HG03520 (cell line): ENCODE data around the gene TLCD5.

Source experiments
- ATAC-seq: cut with Tn5 transposase; IDR thresholded peaks from one replicate; pipeline ENCODE4 v1.9.1; 2021; ENCODE audit warnings: mild to moderate bottlenecking, moderate library complexity; ENCODE audit not compliant: unreplicated experiment

TLCD5 gene

DNA sequence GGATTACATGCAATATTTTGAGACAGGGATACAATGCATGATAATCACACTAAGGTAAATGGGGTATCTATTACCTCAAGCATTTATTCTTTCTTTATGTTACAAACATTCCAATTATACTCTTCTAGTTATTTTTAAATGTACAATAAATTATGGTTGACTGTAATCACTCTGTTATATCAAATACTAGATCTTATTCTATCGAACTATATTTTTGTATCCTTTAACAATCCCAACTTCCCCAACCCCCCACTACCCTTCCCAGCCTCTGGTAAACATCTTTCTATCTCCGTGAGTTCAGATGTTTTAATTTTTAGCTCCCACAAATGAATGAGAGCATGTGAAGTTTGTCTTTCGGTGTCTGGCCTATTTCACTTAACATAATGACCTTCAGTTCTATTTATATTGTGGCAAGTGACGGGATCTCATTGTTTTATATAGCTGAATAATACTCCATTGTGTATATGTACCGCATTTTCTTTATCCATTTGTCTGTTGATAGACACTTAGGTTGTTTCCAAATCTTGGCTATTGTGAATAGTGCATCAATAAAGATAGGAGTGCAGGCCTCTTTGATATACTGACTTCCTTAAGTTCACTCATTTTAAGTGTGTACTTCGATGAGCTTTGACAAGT lies 51.6 kb downstream of the TLCD5 start:
- ATAC-seq: no peak

GRCh38 chr11:120378474-120378873 lies 53.4 kb downstream of the TLCD5 start:
- ATAC-seq: no peak

GRCh38 chr11:120381401-120381800 lies 56.3 kb downstream of the TLCD5 start:
- ATAC-seq: no peak
